ENCODE measurements around the gene ARHGAP21. TPM values are rescaled to one million over a fixed set of nuclear protein-coding genes. Genes with fewer than 3 reads are reported as not detected.

Gene ARHGAP21
- total RNA-seq, 1 experiment from 2014 or later: 45.8 TPM

DNA sequence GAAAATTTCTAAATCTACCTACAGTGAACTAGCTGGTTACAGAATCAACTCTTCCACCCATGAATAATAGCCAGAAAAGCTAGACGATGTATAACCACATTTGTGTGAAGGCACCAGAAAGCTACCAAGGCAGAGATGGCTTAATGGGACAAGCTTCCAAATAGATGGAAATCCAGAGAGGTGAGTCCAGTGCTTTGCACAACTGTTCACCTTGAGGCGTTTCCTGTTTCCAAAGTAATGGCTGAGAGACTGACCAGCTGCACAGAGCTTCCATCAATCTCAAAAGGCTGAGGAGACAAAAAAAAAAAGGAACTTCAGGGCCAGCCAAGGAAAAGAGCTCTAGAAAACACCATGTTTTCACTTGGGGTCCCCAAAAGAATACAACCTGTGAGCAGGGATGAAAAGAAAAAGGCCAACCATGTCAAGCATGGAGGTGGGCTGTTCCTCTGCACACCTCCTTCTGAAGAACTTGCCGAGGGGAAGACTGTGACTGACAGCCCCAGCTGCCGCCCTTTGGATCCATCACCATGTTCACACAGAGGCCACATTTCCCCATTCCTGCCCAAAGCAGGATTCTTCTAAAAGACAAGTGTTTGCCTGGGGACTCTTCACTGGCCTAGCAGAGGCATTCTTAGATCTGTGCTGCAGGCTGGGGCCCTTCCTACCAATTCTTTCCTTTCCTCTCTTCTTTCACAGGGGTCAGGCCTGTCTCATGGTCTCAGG is 72.9 kb downstream of the ARHGAP21 start:
- CTCF ChIA-PET: no interaction called here
- TF ChIP-seq TCF7L2 (IDR thresholded peaks at IDR 0.05; ENCODE audit: low read depth, low read length): no peak
- TF ChIP-seq SIN3A (IDR thresholded peaks at IDR 0.05; ENCODE audit: borderline replicate concordance, insufficient read depth, low read depth, low read length): no peak
- TF ChIP-seq, protein P1, sequence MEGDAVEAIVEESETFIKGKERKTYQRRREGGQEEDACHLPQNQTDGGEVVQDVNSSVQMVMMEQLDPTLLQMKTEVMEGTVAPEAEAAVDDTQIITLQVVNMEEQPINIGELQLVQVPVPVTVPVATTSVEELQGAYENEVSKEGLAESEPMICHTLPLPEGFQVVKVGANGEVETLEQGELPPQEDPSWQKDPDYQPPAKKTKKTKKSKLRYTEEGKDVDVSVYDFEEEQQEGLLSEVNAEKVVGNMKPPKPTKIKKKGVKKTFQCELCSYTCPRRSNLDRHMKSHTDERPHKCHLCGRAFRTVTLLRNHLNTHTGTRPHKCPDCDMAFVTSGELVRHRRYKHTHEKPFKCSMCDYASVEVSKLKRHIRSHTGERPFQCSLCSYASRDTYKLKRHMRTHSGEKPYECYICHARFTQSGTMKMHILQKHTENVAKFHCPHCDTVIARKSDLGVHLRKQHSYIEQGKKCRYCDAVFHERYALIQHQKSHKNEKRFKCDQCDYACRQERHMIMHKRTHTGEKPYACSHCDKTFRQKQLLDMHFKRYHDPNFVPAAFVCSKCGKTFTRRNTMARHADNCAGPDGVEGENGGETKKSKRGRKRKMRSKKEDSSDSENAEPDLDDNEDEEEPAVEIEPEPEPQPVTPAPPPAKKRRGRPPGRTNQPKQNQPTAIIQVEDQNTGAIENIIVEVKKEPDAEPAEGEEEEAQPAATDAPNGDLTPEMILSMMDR (IDR thresholded peaks at IDR 0.05): no peak
- TF ChIP-seq, protein P2, sequence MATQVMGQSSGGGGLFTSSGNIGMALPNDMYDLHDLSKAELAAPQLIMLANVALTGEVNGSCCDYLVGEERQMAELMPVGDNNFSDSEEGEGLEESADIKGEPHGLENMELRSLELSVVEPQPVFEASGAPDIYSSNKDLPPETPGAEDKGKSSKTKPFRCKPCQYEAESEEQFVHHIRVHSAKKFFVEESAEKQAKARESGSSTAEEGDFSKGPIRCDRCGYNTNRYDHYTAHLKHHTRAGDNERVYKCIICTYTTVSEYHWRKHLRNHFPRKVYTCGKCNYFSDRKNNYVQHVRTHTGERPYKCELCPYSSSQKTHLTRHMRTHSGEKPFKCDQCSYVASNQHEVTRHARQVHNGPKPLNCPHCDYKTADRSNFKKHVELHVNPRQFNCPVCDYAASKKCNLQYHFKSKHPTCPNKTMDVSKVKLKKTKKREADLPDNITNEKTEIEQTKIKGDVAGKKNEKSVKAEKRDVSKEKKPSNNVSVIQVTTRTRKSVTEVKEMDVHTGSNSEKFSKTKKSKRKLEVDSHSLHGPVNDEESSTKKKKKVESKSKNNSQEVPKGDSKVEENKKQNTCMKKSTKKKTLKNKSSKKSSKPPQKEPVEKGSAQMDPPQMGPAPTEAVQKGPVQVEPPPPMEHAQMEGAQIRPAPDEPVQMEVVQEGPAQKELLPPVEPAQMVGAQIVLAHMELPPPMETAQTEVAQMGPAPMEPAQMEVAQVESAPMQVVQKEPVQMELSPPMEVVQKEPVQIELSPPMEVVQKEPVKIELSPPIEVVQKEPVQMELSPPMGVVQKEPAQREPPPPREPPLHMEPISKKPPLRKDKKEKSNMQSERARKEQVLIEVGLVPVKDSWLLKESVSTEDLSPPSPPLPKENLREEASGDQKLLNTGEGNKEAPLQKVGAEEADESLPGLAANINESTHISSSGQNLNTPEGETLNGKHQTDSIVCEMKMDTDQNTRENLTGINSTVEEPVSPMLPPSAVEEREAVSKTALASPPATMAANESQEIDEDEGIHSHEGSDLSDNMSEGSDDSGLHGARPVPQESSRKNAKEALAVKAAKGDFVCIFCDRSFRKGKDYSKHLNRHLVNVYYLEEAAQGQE (IDR thresholded peaks at IDR 0.05; ENCODE audit: insufficient read depth in 1 of 2, low read depth in 2 of 2, low read length in 1 of 2): no peak
- TF ChIP-seq POLR2AphosphoS5 (IDR thresholded peaks at IDR 0.05; ENCODE audit: low read depth, low read length): no peak
- no peak overlapping the region for H3K4me3 ChIP-seq (ENCODE audit: low read depth in 2 of 2, low read length in 2 of 2)
- no peaks in the 10 kb centered on the region for H3K4me1 ChIP-seq (ENCODE audit: control insufficient read depth, insufficient read depth, low read length)
- BruUV-seq (replicated peaks): no TSS peak
- H3K27ac ChIP-seq (ENCODE audit: low read length): no peak overlapping the region
- intact Hi-C loops (cut with micrococcal nuclease; ENCODE audit: unreplicated experiment): no loop called here
- POLR2A ChIA-PET: no interaction called here
- no peak for DNase-seq (ENCODE audit: low read depth, low spot score)
- H3K27me3 ChIP-seq (ENCODE audit: control insufficient read depth, insufficient read depth, low read length): no peaks in the 10 kb centered on the region
- no peaks in the 10 kb centered on the region for H3K9me3 ChIP-seq (ENCODE audit: control insufficient read depth, insufficient read depth, low read depth, low read length)
- in situ Hi-C loops (cut with HindIII; ENCODE audit: low pct_unique_long_range_greater_than_20kb, low sequenced_read_pairs): no loop called here
- ATAC-seq: no peak
- H3K36me3 ChIP-seq (ENCODE audit: control insufficient read depth, insufficient read depth, low read length): no peaks in the 10 kb centered on the region

DNA sequence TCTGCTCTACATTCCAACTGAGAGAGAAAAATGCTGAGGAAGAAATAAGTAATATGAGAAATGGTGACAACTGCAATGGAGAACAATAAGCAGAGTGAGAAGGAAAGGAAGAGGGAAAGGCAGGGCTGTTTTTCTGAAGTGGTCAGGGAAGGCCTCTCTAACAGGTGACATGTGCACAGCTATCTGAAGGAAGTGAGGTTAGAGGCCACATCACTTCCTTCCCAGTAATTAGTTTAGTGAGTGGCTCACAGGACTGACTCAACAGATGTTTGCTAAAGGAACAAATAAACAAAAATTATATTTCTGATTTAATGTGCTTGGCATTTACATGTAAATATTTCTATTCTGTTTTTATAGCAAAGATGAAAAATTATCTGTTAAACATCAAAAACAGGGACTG is 77.9 kb downstream of the ARHGAP21 start:
- H3K36me3 ChIP-seq (ENCODE audit: control insufficient read depth, insufficient read depth, low read length): no peaks in the 10 kb centered on the region
- POLR2A ChIA-PET: interaction anchor here (0.6 kb wide), 1 partner anchor 464 kb away, joined by 10 read pairs; no protein-coding TSS in a partner anchor
- ATAC-seq (peak; percentile 77; the same call in 1 of the 2 replicates), DNase-seq (ENCODE audit: low read depth, low spot score) (peak; percentile 20)
- H3K27me3 ChIP-seq (ENCODE audit: control insufficient read depth, insufficient read depth, low read length): no peaks in the 10 kb centered on the region
- TF ChIP-seq SIN3A (IDR thresholded peaks at IDR 0.05; ENCODE audit: borderline replicate concordance, insufficient read depth, low read depth, low read length) (no peak), TCF7L2 (IDR thresholded peaks at IDR 0.05; ENCODE audit: low read depth, low read length) (no peak), POLR2AphosphoS5 (IDR thresholded peaks at IDR 0.05; ENCODE audit: low read depth, low read length) (no peak)
- TF ChIP-seq, protein P1 (IDR thresholded peaks at IDR 0.05): no peak
- TF ChIP-seq, protein P2 (IDR thresholded peaks at IDR 0.05; ENCODE audit: insufficient read depth in 1 of 2, low read depth in 2 of 2, low read length in 1 of 2): no peak
- in situ Hi-C loops (cut with HindIII; ENCODE audit: low pct_unique_long_range_greater_than_20kb, low sequenced_read_pairs): no loop called here
- BruUV-seq (replicated peaks): no TSS peak
- CTCF ChIA-PET: no interaction called here
- H3K4me3 ChIP-seq (ENCODE audit: low read depth in 2 of 2, low read length in 2 of 2): no peak overlapping the region
- intact Hi-C loops (cut with micrococcal nuclease; ENCODE audit: unreplicated experiment): loop anchor here (10.0 kb wide), 1 partner anchor 349 kb away; no protein-coding TSS in a partner anchor
- peaks cover 13% of the 10 kb centered on the region for H3K4me1 ChIP-seq (ENCODE audit: control insufficient read depth, insufficient read depth, low read length)
- no peaks in the 10 kb centered on the region for H3K9me3 ChIP-seq (ENCODE audit: control insufficient read depth, insufficient read depth, low read depth, low read length)
- H3K27ac ChIP-seq (ENCODE audit: low read length): no peak overlapping the region
